AG08396 (cell line): ENCODE data around the gene AKIRIN2.
"Not testable (repeated sequence)": the region's sequence is repeated elsewhere in the genome, so short reads cannot be mapped to it uniquely, and the experiment has no call there.

Experiments used
- DNase-seq: peaks from one replicate; pipeline ENCODE4 v3.0.0; 2012; ENCODE audit warnings: low spot score, mixed read lengths

AKIRIN2 gene

DNA sequence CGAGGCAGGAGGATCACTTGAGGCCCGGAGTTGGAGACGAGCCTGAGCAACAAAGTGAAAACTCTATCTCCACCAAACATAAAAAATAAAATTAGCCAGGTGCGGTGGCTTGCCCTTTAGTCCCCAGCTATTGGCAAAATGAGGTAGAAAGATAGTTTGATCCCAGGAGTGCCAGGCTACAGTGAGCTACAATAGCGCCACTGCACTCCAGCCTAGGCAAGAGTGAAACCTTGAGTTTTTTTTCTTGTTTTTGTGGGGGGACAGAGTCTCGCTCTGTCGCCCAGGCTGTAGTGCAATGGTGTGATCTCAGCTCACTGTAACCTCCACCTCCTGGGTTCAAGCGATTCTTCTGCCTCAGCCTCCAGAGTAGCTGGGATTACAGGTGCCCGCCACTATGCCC, 14.1 kb downstream of the AKIRIN2 start:
- DNase-seq, result not testable (repeated sequence)

DNA sequence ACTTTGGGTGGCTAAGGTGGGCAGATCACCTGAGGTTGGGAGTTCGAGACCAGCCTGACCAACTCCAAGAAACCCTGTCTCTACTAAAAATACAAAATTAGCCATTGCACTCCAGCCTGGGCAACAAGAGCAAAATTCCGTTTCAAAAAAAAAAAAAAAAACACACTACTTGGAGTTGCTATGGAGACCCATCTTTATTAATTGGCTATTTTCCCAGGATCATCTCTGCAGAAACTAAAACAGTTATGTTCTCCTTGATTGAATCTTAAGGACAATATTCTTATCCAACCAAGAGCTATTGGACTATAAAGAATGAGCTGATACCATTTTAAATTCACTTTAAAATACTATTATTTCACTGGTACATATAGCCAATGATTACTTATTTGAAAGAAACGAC, 14.7 kb downstream of the AKIRIN2 start:
- no peak for DNase-seq

DNA sequence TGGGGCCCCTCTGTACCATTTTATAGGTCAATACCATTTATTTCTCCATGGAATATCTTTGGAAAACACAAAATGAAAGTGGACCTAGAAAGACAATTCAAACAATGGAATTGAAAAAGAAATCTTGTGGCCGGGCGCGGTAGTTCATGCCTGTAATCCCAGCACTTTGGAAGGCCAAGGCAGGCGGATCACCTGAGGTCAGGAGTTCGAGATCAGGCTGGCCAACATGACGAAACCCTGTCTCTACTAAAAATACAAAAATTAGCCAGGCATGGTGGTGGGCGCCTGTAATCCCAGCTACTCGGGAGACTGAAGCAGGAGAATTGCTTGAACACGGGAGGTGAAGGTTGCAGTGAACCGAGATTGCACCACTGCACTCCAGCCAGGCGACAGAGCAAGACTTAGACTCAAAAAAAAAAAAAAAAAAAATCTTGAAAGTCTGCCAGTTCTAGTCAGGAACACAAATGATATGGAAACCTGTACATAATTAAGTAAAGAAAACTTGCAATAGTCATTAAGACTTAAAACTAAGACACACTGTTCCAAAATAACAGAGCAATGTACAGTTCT, 15.3 kb downstream of the AKIRIN2 start:
- DNase-seq, result not testable (repeated sequence)

DNA sequence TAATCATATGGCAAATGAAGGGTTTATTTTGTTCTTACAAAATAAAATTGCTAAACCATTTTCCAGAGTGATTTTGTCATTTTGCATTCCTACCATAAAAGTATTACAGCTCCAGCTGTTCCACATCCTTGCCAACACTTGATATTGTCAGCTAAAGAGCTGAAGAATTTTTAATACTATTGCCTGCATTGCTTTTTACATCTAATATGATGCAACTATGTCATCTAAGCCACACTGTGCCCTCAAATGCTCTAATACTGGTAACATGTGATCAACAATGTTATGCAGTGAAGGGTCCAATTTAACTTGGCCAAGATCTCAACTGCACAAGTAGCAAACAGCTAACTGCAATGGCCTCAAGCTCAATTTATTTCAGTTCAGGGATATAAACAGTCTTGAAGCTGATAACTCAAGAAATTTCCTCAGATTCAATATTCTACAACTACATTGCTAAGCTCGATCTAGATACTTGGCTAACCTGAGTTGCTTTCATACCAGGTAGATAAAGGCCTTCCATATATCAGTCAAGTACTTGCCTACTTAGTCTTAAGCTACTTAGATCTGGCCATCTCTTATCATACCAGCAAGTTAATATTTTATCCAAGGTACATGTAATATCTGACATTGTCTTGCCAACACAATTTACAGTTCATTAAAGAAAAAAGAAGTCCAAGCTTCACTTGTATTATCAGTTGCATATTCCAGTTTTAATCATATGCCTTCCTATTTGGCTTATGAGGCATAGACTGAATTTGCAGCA, 17.0 kb downstream of the AKIRIN2 start:
- no peak for DNase-seq

DNA sequence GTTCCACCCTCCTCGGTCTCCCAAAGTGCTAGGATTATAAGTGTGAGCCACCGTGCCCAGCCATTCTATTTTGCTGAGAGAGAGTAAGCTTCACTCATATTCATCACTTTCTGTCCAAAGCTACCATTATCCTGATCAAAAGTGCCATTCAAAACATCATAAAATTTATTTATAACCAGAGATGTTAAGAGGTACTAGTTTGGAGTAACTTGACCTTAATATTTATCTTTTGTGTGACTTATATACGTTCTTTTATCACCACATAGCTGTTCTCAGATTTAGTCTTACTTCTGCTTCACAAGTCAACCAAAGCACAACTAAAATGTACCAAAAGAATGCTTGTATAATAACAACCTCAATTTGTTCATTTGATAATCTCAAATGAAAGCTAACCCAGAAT, 18.1 kb downstream of the AKIRIN2 start:
- no peak for DNase-seq

DNA sequence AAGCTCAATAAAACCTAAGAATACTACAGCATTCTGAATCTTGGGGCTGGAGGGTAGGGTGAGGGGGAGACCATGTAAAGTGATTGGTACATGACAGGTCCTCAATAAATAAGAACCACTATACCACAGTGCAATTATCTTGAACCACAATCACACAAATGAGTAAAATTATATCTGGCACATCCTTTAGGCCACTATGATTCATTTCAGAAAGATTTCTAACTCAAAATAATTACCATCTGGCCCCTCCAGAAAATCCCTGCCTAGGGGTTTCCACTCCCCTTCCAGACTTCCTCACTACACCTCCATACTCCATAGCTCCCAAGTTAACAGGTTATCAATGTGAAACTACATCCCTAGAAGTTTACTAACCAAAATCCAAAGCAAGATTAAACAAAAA, 19.7 kb downstream of the AKIRIN2 start:
- no peak for DNase-seq

DNA sequence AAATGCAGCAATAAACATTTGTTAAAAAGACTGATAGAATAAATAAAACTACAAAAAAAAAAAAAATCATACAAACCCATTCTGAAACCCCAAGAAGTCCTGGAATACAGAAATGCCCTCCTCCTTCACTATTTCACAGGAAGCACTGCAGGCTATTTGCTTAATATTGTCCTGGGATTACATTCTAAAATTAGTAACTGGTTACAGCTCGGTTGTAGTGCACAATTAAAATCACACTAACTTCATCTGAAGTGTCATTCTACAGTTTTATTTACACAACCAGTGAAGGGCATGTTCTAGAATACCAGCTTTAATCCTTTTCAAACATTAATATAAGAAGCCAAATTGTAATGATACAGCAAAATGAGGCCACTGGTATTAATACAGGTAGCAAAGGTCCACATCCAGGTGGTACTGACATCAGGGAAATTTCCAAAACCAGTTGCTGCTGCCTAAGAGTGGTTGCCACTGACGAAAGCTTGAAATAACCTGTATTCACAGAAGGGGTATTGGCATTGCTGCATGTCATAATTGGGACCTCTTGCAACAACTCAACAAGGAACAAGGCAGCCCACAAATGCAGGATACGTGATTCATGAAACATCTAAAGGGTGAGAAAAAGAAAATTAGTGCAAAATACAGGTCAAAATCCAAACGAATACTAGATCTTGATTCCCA, 26.9 kb downstream of the AKIRIN2 start:
- no peak for DNase-seq

DNA sequence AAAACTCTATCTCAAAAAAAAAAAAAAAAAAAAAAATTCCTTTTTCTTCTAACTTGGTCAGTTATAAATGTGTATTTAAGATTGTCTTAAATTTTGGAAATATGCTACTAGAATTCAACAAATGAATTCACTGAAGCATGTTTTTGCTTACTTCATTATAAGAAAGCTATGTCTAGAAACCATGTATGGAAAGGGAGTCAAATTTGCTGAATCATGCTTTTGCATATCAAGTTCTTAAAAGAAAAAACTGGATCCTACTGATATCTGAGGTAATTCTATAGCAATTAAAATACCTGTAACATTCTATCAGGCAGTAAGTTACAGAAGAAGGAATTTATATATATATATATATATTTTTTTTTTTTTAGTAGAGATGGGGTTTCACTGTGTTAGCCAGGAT, 27.7 kb downstream of the AKIRIN2 start:
- no peak for DNase-seq

DNA sequence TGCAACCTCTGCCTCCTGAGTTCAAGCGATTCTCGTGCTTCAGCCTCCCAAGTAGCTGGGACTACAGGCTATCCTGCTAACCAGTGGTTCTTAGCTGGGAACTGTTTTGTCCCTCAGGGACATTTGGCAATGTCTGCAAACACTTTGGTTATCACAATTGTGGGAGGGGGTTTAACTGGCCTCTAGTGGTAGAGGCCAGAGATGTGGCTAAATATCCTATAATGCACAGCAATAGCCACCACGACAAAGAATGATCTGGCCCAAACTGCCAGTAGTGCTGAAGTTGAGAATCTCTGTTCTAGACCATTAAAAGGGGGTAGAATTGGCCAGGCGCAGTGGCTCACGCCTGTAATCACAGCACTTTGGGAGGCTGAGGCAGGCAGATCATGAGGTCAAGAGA, 28.8 kb downstream of the AKIRIN2 start:
- no peak for DNase-seq

DNA sequence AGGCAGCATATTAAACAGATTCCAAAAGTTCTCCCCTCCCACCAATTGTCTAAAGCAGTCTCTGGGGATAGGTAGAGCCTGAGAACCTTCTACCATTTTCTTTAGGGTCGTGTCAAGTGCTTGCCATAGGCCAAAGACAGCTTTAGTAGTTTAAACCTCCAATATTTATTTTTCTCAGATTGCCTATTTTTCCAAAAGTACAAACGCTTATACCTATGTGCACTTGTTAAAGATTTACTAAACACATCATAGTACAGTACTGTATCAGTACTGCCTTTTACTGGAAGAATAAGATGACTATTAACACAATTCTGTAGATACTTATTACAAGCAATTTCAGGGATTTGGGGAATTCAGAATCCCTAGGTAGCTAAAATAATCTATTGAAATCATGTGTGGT, 29.4 kb downstream of the AKIRIN2 start:
- DNase-seq, result no peak

DNA sequence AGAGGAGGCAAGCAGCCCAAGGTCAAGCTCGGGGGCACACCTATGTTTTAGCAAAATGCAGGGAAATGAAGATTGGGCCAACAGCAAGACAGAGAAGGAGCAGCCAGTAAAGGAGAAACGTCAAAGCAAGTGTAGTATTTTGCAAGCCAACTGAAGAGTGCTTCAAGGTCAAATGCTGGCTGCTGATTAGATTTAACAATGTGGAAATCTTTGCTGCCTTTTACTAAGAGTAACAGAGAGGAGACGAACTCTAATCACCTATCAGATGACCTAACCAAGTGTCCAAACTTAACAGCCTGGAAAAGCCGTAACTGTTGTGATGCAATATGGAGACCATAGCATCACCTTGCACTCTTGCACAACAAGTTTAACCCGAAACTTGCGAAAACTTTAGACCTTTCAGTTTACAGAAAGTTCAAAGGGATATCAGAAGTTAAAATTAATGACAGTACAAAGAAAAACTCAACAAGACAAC, 30.4 kb downstream of the AKIRIN2 start:
- DNase-seq, result no peak

DNA sequence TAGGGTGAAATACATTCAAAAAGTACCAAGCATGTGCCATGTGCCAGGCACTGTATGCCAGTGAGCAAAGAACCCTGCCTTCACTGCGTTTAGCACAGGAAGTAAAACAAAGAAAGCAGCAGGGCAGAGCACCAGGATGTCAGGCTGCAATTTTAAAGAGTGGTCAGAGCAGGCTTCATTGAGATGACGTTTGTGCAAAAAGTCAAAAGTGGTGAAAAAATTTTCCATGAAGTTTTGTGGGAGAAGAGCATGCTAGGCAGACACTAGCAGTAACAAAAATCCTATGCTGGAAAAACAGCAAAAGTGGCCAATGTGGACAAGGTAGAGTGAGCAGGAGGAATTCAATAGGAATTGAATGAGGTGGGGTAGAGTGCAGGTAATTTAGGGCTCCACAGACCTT, 31.3 kb downstream of the AKIRIN2 start:
- no peak for DNase-seq

DNA sequence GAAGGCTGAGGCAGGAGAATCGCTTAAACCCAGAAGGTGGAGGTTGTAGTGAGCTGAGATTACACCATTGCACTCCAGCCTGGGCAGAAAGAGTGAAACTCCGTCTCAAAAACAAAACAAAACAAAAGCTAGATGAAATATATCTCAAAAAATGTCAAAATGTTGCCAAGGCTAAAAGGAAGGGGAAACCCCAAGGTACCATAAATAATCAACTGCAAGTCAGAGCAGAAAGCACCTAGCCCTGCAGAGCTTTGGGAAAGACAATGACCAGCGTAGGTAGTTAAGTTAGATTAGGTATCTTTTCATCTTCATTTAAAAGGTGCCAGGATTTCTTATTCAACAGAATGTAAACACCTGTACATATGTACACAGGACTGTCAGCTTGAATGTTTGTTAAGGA, 33.0 kb downstream of the AKIRIN2 start:
- no peak for DNase-seq

DNA sequence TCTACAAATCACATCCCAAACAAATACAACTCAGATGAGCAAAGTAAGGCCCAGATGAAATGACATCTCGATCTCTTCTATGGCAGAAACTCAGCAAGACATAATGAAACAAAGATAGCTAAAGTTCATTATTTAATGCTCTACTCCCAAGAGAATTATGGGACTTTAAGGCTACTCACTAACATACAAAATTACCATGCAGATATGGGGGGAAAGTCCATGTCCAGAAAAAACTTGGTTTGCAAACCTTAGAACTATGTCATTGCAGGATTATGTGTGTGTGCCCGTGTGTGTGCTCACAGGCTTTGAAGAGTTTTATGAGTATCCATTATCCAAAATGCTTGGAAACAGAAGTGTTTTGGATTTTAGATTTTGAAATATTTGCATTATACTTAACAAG, 34.0 kb downstream of the AKIRIN2 start:
- no peak for DNase-seq

DNA sequence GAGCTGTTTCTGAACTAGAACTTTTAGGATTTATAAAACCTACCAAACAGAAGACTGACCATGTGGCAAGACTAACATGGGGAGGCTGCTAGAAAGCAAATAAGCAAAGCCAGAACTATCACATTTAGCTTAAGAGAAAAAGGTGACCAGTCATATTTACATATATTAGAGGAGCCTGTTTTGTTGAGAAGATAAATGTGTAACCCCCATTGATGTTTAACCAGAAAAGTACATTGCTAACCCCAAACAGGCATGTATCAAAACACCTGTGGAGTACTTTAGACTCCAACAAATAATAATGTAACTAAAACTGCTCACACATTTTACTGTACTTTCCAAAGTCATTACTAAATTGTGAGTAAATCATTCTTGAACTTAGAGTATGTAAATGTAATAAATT, 35.0 kb downstream of the AKIRIN2 start:
- DNase-seq, result no peak

DNA sequence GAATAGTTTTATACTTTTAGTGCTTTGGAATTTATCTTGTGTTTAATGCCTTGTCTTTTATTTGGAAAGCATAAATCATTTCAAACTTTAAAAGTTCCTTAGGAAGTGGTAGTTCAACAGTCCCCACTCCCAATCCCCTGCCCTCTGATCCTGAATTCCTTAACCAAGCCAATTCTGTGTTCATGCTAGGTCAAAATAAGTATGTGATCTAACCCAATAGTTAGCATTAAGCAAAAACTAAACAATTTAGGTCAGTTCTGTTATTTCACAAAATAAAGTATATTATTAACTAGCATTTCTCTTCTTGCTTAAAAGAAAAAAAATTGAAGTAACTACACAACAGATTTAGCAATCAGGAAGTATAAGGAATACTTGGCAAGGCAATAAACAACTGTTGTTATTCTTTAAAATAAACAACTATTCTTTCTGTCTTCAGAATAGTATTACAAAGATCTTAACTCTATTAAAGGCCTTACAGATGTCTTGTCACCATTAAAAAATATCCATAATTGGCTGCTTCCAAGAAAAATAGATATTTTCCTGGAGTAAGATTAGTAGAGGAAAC, 37.0 kb downstream of the AKIRIN2 start:
- DNase-seq, result no peak

DNA sequence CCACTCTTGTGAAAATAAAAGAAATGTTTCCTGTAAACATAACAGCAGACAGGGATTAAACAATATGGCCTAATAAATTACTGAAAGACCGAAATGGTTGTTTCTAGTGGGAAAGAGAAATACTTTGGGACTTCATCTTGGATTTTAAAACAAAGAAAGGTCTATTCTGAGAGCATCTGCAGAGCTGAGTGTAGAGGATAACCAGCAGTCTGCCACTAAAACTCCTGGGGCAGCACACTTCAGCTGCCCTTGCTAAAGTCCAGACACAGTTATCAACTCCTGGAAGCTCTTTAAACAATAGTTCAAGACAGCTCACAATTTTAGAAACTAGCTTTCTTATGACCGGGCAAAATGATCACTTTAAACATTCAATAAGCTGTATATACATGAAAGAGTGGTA, 38.6 kb downstream of the AKIRIN2 start:
- no peak for DNase-seq

DNA sequence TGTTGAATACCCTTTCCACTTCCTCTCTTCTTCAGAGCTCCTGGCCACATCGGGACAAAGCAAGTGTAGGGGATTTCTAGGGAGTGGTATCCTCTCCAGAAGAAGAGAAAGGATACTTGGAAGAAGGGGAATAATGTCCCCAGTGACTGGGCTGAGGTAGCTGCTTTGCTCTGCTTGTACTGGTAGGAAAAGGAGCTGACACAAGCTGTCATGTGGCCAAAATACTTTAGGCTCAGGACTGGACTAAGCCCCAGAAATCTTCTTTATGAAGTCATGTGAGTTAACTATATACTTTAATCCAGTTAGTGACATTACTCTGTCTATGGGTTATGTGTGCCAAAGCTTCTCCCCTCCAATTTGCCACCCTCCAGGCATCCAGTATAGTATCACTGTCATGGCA, 40.5 kb downstream of the AKIRIN2 start:
- DNase-seq, result no peak

DNA sequence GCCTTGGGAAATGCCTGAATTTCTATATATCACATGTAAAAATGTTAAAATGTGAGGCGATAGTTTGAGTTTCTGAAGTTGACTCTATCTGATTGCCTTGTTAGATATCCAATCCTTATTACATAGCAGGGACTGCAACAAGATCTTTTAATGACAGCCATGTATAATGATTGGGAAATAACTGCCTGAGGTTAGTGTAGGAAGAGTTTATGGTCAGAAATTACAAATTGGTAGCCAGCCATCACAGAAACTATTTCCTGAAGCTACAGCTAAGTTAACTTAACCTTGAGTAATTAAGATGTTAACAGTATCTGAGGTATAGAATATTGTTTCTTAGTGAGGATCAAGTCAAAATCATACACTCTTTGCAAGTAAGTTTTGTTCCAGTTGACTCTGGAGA, 41.0 kb downstream of the AKIRIN2 start:
- DNase-seq, result no peak

DNA sequence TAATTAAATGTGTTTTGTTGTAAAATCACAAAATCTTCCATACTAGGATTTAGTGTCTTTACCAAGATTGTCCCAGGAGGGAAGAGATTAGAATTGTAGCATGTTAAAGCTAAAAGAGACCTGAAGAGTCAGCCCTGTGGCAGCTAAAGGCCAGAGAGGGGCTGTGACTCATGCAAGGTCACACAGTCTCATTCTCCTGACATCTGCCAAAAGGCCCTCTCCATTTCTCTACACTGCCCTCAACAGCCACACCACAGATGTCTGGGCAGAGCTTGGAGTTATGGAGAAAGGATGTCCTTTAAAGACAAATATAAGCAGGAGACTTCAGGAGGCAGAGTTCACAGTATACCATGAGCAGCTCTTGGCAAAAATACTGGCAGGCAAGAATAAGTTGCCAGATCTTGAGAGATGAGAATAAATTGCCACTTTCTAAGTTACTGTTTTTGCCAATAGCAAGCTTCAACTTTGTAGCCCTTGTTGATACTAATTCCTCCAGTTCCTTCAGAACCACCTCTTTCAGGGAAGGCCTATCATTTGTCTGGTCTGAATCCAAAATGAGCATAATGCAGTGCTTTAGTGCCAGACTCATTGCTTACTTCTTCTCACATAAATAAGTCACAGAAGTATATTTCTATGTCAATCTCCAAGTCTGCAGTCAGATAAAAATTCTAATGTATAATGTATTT, 41.7 kb downstream of the AKIRIN2 start:
- DNase-seq, result peak; percentile 68

DNA sequence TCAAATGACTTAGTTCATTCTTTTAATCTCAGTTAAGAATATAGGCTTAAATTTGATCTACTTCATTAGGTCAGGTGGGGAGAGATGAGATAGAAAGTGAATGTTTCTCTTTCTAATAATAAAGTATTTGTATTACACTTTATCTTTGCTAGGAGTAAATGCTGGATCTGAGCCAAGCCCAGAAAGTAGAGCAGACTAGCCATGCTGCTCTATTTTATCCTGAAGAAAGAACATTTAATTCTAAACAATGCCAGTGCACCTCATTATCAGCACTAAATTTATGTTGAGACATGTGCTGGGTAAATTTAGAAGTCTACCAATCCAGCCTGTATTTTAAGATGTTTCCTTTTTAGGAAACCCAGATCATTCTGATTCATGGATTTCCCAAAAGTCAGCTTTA, 43.5 kb downstream of the AKIRIN2 start:
- DNase-seq, result no peak

DNA sequence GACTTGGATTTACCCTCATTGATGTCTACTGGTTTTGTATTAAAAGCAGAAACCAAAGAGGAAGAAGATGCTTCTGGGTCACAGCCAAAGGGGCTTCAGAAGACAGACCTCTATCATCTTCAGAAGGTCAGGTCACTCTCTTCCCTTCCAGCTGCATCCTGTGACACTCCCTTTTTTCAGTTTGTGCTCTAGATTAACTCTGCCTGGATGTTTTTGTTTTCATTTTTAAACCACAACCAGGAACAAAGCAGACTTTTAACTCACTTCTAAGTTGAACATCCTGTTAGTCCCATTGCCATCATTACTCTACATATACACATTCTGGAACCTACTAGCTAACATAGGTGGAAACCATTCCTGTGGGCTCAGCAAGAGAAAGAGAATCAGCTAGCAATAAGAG, 45.2 kb downstream of the AKIRIN2 start:
- DNase-seq, result no peak

DNA sequence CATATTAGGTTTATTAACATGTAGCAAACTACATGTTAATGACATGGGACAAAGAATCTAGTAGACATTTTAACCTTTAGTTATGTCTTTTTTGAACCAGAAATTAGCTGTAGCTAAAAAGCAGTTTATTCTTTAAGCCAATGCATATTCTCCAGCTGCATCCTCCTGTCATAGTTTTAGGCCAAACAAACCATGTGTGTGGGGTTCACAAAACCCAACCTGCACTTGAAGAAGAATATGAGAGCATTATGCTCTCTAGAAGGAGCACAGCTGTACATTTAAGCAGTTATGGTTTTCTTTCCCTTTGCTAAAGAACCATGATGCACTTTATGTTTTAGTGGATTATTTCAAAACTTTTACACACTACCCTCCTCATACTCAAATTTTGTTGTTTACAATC, 46.2 kb downstream of the AKIRIN2 start:
- DNase-seq, result no peak
